ENCODE results near the gene ZNF554. TPM values are rescaled to one million over a fixed set of nuclear protein-coding genes. Genes with fewer than 3 reads are reported as not detected.

Gene ZNF554
- total and polyA plus RNA-seq, 2 of the 8 experiments (the other 6 are each of a cell fraction or from before 2014, with no cell fraction given), result 1.8 to 5.7 TPM

DNA sequence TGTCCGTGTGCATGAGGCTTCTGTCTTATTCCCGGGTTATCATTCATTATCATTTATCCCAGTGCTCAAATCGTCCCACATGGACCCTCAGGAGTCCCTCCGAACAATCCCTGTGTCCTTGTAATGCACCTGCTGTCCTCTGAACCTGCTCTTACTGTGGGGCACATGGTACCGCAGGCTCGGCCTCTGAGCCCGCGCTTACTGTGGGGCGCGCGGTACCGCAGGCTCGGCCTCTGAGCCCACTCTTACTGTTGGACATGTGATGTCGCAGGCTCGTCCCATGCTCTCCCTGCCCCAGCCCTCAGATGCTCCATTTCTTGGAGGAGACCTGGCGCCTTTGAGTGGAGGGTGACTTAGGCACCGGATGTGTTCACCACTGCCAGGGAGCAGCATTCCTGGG is 16.8 kb upstream of the ZNF554 start:
- no peak overlapping the region for H2AFZ ChIP-seq (ENCODE audit: low read length)
- H3K4me2 ChIP-seq (ENCODE audit: insufficient read depth in 1 of 2, low read depth in 2 of 2, low read length in 2 of 2), result no peak overlapping the region
- H3K14ac ChIP-seq (ENCODE audit: insufficient read length), result no peak overlapping the region
- FAIRE-seq (no peak), DNase-seq (ENCODE audit: low read depth in 1 of 2, low spot score in 2 of 2) (no peak)
- H3K4me1 ChIP-seq (replicated peaks in 1 of 4; ENCODE audit: control insufficient read depth in 3 of 4, insufficient read depth in 4 of 4, low read length in 3 of 4), result no peaks in the 10 kb centered on the region; a peak in 1 of 7 replicates
- H4K91ac ChIP-seq (replicated peaks; ENCODE audit: insufficient read length, low read length), result no peak overlapping the region
- no peak overlapping the region for H2BK5ac ChIP-seq (ENCODE audit: low read depth, low read length)
- H3K56ac ChIP-seq (replicated peaks; ENCODE audit: insufficient read length, low read depth, low read length), result no peak overlapping the region
- no peak overlapping the region for H4K5ac ChIP-seq (ENCODE audit: insufficient read length, low read depth, low read length)
- CTCF ChIA-PET (ENCODE audit: partially characterized antibody), result no interaction called here
- TF ChIP-seq PHF8 (conservative IDR thresholded peaks at IDR 0.05; ENCODE audit: low read depth, low read length) (no peak), CHD1 (IDR thresholded peaks at IDR 0.05; ENCODE audit: low read depth, low read length) (no peak), SIX5 (IDR thresholded peaks at IDR 0.05; ENCODE audit: low read depth, low read length) (no peak), SIRT6 (IDR thresholded peaks at IDR 0.05; ENCODE audit: low read length) (no peak)
- H2AK5ac ChIP-seq (ENCODE audit: low read depth, low read length), result no peak overlapping the region
- no peaks in the 10 kb centered on the region for H3K9me3 ChIP-seq (ENCODE audit: insufficient read depth in 2 of 2, low read depth in 1 of 2, low read length in 1 of 2)
- no peak overlapping the region for H3K18ac ChIP-seq (ENCODE audit: extremely low read depth, low read length)
- no peak overlapping the region for H4K8ac ChIP-seq (ENCODE audit: extremely low read depth, insufficient read depth, low read length)
- H4K20me1 ChIP-seq (replicated peaks in 1 of 2; ENCODE audit: control insufficient read depth in 1 of 2, insufficient read depth in 2 of 2, low read length in 2 of 2), result peaks cover 10 to 30% of the 10 kb centered on the region in 2 experiments
- no peak overlapping the region for H3K9ac ChIP-seq (replicated peaks in 1 of 4; ENCODE audit: extremely low read depth in 1 of 4, low read depth in 3 of 4, low read length in 3 of 4)
- no peak overlapping the region for H2BK20ac ChIP-seq (ENCODE audit: low read length)
- H2BK120ac ChIP-seq (replicated peaks; ENCODE audit: low read depth, low read length), result no peak overlapping the region
- H3K27ac ChIP-seq (ENCODE audit: low read depth, low read length), result no peak overlapping the region
- no peaks in the 10 kb centered on the region for H3K27me3 ChIP-seq (replicated peaks in 1 of 4; ENCODE audit: control insufficient read depth in 3 of 4, extremely low read depth in 1 of 4, insufficient read depth in 3 of 4, low read length in 3 of 4)
- H2BK15ac ChIP-seq (ENCODE audit: low read length), result no peak overlapping the region
- H3K79me1 ChIP-seq (ENCODE audit: low read depth, low read length), result peaks cover 11% of the 10 kb centered on the region
- H3K23ac ChIP-seq (ENCODE audit: insufficient read length), result no peak overlapping the region
- H3K79me2 ChIP-seq (ENCODE audit: control insufficient read depth in 1 of 2, insufficient read depth in 2 of 2, low read length in 2 of 2), result no peaks in the 10 kb centered on the region
- WGBS, 2 experiments (ENCODE audit: extremely low coverage in 1 of 2, insufficient coverage in 1 of 2, insufficient read length in 1 of 2, insufficient replicate concordance in 2 of 2, low coverage in 1 of 2, low lambda C conversion rate in 2 of 2, missing lambda C conversion rate in 1 of 2), result 92% methylated on average over 17 of the region's 17 CpGs; no CpG with 5 or more reads in 1 of the 2 experiments
- H2BK12ac ChIP-seq (ENCODE audit: low read depth, low read length), result no peak overlapping the region
- H3K4me3 ChIP-seq (ENCODE audit: extremely low read depth in 1 of 4, insufficient read depth in 2 of 4, low read depth in 3 of 4, low read length in 4 of 4), result no peak overlapping the region
- H3K4ac ChIP-seq (replicated peaks; ENCODE audit: insufficient read length, low read depth, low read length), result no peak overlapping the region
- POLR2A ChIA-PET (ENCODE audit: partially characterized antibody), result interaction anchor here (1.1 to 2.0 kb wide), 2 partner anchors 8 to 16 kb away, joined by 3 to 10 read pairs; no protein-coding TSS in a partner anchor
- H3K23me2 ChIP-seq (ENCODE audit: low read depth, low read length), result peaks cover 7% of the 10 kb centered on the region; the same call in 1 of the 2 replicates
- H3K36me3 ChIP-seq (ENCODE audit: control insufficient read depth in 2 of 4, insufficient read depth in 4 of 4, low read length in 3 of 4), result peaks cover 11 to 65% (median 46%) of the 10 kb centered on the region in 4 experiments
